SK-N-SH treated with all-trans-retinoic acid at 6 μM for 48 hours (cell line): ENCODE results near the gene DOK6.

ENCODE experiments used
- ATAC-seq: fragments of 200-7000 bp; cut with Tn5 transposase; 3 replicates; pipeline ENCODE4 v1.9.1; 2020; ENCODE audit warnings: mild to moderate bottlenecking, moderate library complexity
- BACH2 ChIP-seq: fragments of 250-450 bp; sonication (Bioruptor Pico); IDR thresholded peaks from 2 replicates; pipeline ENCODE4 v1.9.0; 2021; ENCODE audit warnings: mild to moderate bottlenecking, borderline replicate concordance
- CREB5 ChIP-seq: fragments of 250-450 bp; sonication (Bioruptor Pico); IDR thresholded peaks from 2 replicates; pipeline ENCODE4 v1.5.1; 2020; ENCODE audit warnings: low read depth, mild to moderate bottlenecking, moderate library complexity
- CSDC2 ChIP-seq: fragments of 250-450 bp; sonication (Bioruptor Pico); IDR thresholded peaks from 2 replicates; pipeline ENCODE4 v1.5.0; 2020; ENCODE audit warnings: mild to moderate bottlenecking, moderate library complexity
- ESRRG ChIP-seq: fragments of 250-450 bp; sonication (Bioruptor Pico); IDR thresholded peaks from 2 replicates; pipeline ENCODE4 v1.6.1; 2021; ENCODE audit warnings: mild to moderate bottlenecking
- GLIS3 ChIP-seq: fragments of 250-450 bp; sonication (Bioruptor Pico); IDR thresholded peaks from 2 replicates; pipeline ENCODE4 v1.5.0; 2020; ENCODE audit warnings: mild to moderate bottlenecking, moderate library complexity
- ISL1 ChIP-seq: fragments of 250-450 bp; sonication (Bioruptor Pico); IDR thresholded peaks from 2 replicates; pipeline ENCODE4 v2.1.2; 2022; ENCODE audit warnings: mild to moderate bottlenecking, moderate library complexity
- OSR1 ChIP-seq: fragments of 250-450 bp; sonication (Bioruptor Pico); IDR thresholded peaks from 2 replicates; pipeline ENCODE4 v1.8.0; 2022; ENCODE audit warnings: moderate library complexity, mild to moderate bottlenecking, inconsistent platforms
- POU6F1 ChIP-seq: fragments of 250-450 bp; sonication (Bioruptor Pico); IDR thresholded peaks from 2 replicates; pipeline ENCODE4 v1.8.0; 2021; ENCODE audit warnings: low read depth, mild to moderate bottlenecking, moderate library complexity, borderline replicate concordance
- PPARA ChIP-seq: fragments of 250-450 bp; sonication (Bioruptor Pico); IDR thresholded peaks from 2 replicates; pipeline ENCODE4 v1.5.0; 2020; ENCODE audit warnings: mild to moderate bottlenecking, borderline replicate concordance
- RARB ChIP-seq: fragments of 250-450 bp; sonication (Bioruptor Pico); IDR thresholded peaks from 2 replicates; pipeline ENCODE4 v1.8.0; 2021; ENCODE audit warnings: mild to moderate bottlenecking, moderate library complexity
- SNAI2 ChIP-seq: fragments of 250-450 bp; sonication (Bioruptor Pico); IDR thresholded peaks from 2 replicates; pipeline ENCODE4 v1.5.0; 2020; ENCODE audit warnings: mild to moderate bottlenecking, moderate library complexity
- TCF4 ChIP-seq: fragments of 250-450 bp; sonication (Bioruptor Pico); IDR thresholded peaks from 2 replicates; pipeline ENCODE4 v1.8.0; 2021; ENCODE audit warnings: mild to moderate bottlenecking, moderate library complexity, borderline replicate concordance
- TOX ChIP-seq: fragments of 250-450 bp; sonication (Bioruptor Pico); IDR thresholded peaks from 2 replicates; pipeline ENCODE4 v1.8.0; 2021; ENCODE audit warnings: mild to moderate bottlenecking, moderate library complexity, borderline replicate concordance
- TSHZ2 ChIP-seq: fragments of 250-450 bp; sonication (Bioruptor Pico); IDR thresholded peaks from 2 replicates; pipeline ENCODE4 v1.5.0; 2020; ENCODE audit warnings: mild to moderate bottlenecking, moderate library complexity
- ZC3H10 ChIP-seq: fragments of 250-450 bp; sonication (Bioruptor Pico); IDR thresholded peaks from 2 replicates; pipeline ENCODE4 v1.5.1; 2021; ENCODE audit warnings: mild to moderate bottlenecking, moderate library complexity
- ZFP3 ChIP-seq: fragments of 250-450 bp; sonication (Bioruptor Pico); IDR thresholded peaks from 2 replicates; pipeline ENCODE4 v1.5.0; 2020; ENCODE audit warnings: mild to moderate bottlenecking, moderate library complexity
- ZFP30 ChIP-seq: fragments of 450-650 bp; formaldehyde crosslinking; IDR thresholded peaks from 2 replicates; pipeline ENCODE4 v1.5.0; 2022; ENCODE audit warnings: mild to moderate bottlenecking, moderate library complexity
- ZNF565 ChIP-seq: fragments of 450-650 bp; formaldehyde crosslinking; conservative IDR thresholded peaks from 2 replicates; pipeline ENCODE4 v1.5.0; 2020; ENCODE audit warnings: low read depth, mild to moderate bottlenecking, moderate library complexity
- ZNF70 ChIP-seq: fragments of 450-650 bp; formaldehyde crosslinking; IDR thresholded peaks from 2 replicates; pipeline ENCODE4 v1.5.0; 2020; ENCODE audit warnings: mild to moderate bottlenecking, moderate library complexity
- ZNF8 ChIP-seq: fragments of 450-650 bp; formaldehyde crosslinking; IDR thresholded peaks from 2 replicates; pipeline ENCODE4 v1.5.0; 2020; ENCODE audit warnings: mild to moderate bottlenecking, moderate library complexity

Gene DOK6

GRCh38 chr18:69814861-69815385 is 414.2 kb downstream of the DOK6 start (continued):
- no peak for TF ChIP-seq OSR1 (CRISPR knock-in tag)
- no peak for TF ChIP-seq RARB (CRISPR knock-in tag)
- TF ChIP-seq CREB5 (CRISPR knock-in tag): no peak
- TF ChIP-seq ZFP30 (CRISPR knock-in tag): no peak
- TF ChIP-seq ZNF8: no peak
- no peak for TF ChIP-seq SNAI2 (CRISPR knock-in tag)

GRCh38 chr18:69817335-69817940 is 416.8 kb downstream of the DOK6 start:
- ATAC-seq: peak; percentile 96
- TF ChIP-seq ZNF8 (no peak), POU6F1 (CRISPR knock-in tag) (no peak), ZNF70 (CRISPR knock-in tag) (no peak), ZFP30 (CRISPR knock-in tag) (no peak), CSDC2 (CRISPR knock-in tag) (no peak), TSHZ2 (CRISPR knock-in tag) (no peak), ZC3H10 (CRISPR knock-in tag) (no peak), GLIS3 (CRISPR knock-in tag) (no peak), ZNF565 (CRISPR knock-in tag) (no peak), CREB5 (CRISPR knock-in tag) (no peak), TOX (CRISPR knock-in tag) (no peak), SNAI2 (CRISPR knock-in tag) (no peak)

GRCh38 chr18:69819460-69819859 is 418.8 kb downstream of the DOK6 start:
- TF ChIP-seq BACH2 (CRISPR knock-in tag) (no peak), ISL1 (no peak), ESRRG (no peak), ZNF70 (CRISPR knock-in tag) (no peak), CSDC2 (CRISPR knock-in tag) (no peak), PPARA (no peak)
- ATAC-seq: no peak

- no peak for ATAC-seq
- TF ChIP-seq GLIS3 (CRISPR knock-in tag) (no peak), POU6F1 (CRISPR knock-in tag) (no peak), OSR1 (CRISPR knock-in tag) (no peak), ZNF565 (CRISPR knock-in tag) (no peak), TSHZ2 (CRISPR knock-in tag) (no peak), ZC3H10 (CRISPR knock-in tag) (no peak), BACH2 (CRISPR knock-in tag) (no peak), ZNF70 (CRISPR knock-in tag) (no peak), ZFP3 (CRISPR knock-in tag) (no peak), CREB5 (CRISPR knock-in tag) (no peak), TCF4 (CRISPR knock-in tag) (no peak)
Observed at GRCh38 chr18:69820538-69820937, 419.9 kb downstream of the DOK6 start.
